Uterus (tissue), 2 donors: Measurements from ENCODE around the gene DOCK1.

ENCODE experiments used
- POLR2A ChIP-seq, 2 donors: fragments of 450-650 bp; IDR thresholded peaks; one replicate each; pipeline ENCODE4 v1.6.1; 2016; ENCODE audit warnings: antibody characterized with exemption in 2 of 2, mild to moderate bottlenecking in 1 of 2, moderate library complexity in 1 of 2
- TF ChIP-seq, protein P1 (sequence below), 4 experiments: fragments of 200-600 bp in 2 of 4; fragments of 450-650 bp in 2 of 4; sonication (generic) in 2 of 4; IDR thresholded peaks; one replicate each; pipeline ENCODE4 v1.5.1; 2016 to 2019; ENCODE audit warnings: antibody characterized with exemption in 4 of 4, mild to moderate bottlenecking in 2 of 4, moderate library complexity in 1 of 4

DNA sequence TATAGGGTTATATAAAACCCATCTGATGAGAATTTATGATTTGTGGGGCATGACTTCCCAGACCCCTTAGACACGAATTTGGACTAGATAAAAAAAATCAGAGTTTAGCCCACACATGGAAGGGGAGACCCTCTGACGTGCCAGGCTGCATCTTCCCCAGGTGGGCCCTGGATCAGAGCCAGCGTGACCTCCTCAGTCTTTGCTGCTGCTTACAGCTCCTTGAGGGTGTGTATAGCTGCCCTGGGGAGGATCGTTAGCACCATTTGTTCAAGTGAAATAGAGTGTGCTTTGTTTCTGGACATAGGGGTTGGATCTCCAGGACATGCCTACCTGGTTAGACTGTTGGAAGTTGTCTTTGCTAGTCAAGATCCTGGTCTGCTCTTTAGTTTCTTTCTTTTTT lies 54.2 kb downstream of the DOCK1 start:
- TF ChIP-seq, protein P1, sequence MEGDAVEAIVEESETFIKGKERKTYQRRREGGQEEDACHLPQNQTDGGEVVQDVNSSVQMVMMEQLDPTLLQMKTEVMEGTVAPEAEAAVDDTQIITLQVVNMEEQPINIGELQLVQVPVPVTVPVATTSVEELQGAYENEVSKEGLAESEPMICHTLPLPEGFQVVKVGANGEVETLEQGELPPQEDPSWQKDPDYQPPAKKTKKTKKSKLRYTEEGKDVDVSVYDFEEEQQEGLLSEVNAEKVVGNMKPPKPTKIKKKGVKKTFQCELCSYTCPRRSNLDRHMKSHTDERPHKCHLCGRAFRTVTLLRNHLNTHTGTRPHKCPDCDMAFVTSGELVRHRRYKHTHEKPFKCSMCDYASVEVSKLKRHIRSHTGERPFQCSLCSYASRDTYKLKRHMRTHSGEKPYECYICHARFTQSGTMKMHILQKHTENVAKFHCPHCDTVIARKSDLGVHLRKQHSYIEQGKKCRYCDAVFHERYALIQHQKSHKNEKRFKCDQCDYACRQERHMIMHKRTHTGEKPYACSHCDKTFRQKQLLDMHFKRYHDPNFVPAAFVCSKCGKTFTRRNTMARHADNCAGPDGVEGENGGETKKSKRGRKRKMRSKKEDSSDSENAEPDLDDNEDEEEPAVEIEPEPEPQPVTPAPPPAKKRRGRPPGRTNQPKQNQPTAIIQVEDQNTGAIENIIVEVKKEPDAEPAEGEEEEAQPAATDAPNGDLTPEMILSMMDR (IDR thresholded peaks at IDR 0.05): no peak
- TF ChIP-seq POLR2A (IDR thresholded peaks at IDR 0.05): no peak
